ENCODE measurements around the gene AVPR1B. TPM values are rescaled to one million over a fixed set of nuclear protein-coding genes. Genes with fewer than 3 reads are reported as not detected.

AVPR1B gene
- total RNA-seq, 2 experiments from 2014 or later: not detected

DNA sequence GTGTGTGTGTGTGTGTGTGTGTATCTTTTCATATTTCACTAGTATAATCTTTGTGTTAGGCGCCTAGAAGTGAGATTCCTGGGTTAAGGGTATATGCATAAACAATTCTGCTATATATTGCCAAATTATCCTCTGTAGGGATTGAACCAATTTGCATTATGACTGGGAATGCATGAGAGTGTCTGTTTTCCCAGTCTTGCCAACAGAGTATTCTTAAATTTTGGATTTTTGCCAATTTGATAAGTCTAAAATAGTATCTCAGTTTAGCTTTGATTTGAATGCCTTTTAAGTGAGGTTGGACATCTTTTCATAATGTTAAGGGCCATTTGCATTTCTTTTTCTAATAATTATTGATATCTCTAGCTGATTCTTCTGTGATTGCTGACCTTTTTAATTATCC lies 8.2 kb upstream of the AVPR1B start:
- H3K27ac Mint-ChIP-seq: no peak overlapping the region
- H3K36me3 Mint-ChIP-seq: peaks cover 3% of the 10 kb centered on the region
- CTCF ChIA-PET: interaction anchor here (0.6 kb wide), 1 partner anchor 10 kb away, joined by 4 read pairs; no protein-coding TSS in a partner anchor
- peaks cover 12% of the 10 kb centered on the region for H3K9me3 Mint-ChIP-seq (ENCODE audit: low read depth)
- H3K27me3 Mint-ChIP-seq: peaks cover 63% of the 10 kb centered on the region
- no peak overlapping the region for H3K4me3 Mint-ChIP-seq
- DNase-seq: no peak
- no peaks in the 10 kb centered on the region for H3K4me1 Mint-ChIP-seq
- no peak for ATAC-seq

DNA sequence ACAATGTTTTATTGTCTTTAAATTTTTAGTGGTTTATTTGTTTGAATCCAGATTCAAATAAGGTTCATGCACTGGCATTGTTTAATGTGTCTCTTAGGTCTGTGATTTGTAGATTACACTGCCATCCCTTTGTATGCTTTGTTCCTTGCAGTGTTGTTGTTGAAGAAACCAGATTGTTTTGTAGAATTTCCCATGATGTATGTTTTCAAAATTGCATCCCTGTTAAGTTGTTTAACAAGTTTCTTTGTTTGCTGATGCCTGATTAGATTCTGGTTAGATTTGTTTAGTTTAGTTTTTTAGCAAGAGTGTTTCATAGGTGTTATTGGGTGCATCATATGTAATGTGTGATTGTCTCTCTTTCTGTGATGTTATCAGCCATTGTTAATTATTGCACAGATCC lies 5.5 kb upstream of the AVPR1B start:
- H3K4me1 Mint-ChIP-seq: peaks cover 2% of the 10 kb centered on the region
- H3K36me3 Mint-ChIP-seq: peaks cover 6% of the 10 kb centered on the region
- no peak overlapping the region for H3K27ac Mint-ChIP-seq
- ATAC-seq: no peak
- peaks cover 13% of the 10 kb centered on the region for H3K9me3 Mint-ChIP-seq (ENCODE audit: low read depth)
- DNase-seq: no peak
- peaks cover 67% of the 10 kb centered on the region for H3K27me3 Mint-ChIP-seq
- CTCF ChIA-PET: no interaction called here
- H3K4me3 Mint-ChIP-seq: no peak overlapping the region

DNA sequence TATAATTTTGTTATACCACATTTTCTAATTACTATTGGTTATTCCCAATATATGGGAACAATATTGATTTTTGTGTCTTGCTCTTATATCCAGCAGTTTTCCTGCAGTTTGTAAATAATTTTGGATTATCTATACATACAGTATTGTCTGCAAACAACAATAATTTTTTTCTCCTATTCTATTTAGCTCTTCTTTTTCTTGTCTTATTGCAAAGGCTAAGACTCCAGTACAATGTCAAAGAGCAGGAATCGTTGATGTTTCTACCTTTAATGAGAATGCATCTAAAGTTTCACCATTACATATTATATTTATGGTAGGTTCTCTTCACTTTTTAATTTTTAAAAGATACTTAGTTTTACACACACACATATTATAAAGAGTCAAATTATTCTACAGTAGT lies 4.1 kb upstream of the AVPR1B start:
- peaks cover 13% of the 10 kb centered on the region for H3K9me3 Mint-ChIP-seq (ENCODE audit: low read depth)
- DNase-seq: no peak
- CTCF ChIA-PET: interaction anchor here (1.0 kb wide), 1 partner anchor 90 kb away, joined by 3 read pairs; no protein-coding TSS in a partner anchor
- no peak for ATAC-seq
- H3K27me3 Mint-ChIP-seq: peaks cover 70% of the 10 kb centered on the region
- H3K4me3 Mint-ChIP-seq: no peak overlapping the region
- no peak overlapping the region for H3K27ac Mint-ChIP-seq
- H3K36me3 Mint-ChIP-seq: peaks cover 6% of the 10 kb centered on the region
- peaks cover 7% of the 10 kb centered on the region for H3K4me1 Mint-ChIP-seq

DNA sequence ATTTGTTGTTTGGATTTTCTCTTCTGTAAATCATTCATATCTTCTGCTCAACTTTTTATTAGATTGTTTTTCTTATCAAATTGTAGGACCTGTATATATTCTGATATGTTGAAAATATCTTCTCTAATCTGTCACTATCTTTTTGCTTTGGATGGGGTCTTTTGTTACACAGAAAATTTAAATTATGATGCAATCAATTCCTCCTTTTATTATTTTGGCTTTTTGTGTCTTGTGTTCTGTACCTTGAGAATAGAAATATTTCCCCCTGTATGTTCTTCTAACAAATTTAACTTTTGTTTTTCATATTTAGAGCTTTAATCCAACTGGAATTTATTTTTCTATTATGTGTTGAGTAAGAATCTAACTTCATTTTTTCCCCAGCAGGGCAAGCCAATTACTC lies 3.2 kb upstream of the AVPR1B start:
- no peak for DNase-seq
- no peak overlapping the region for H3K4me3 Mint-ChIP-seq
- H3K27me3 Mint-ChIP-seq: peaks cover 71% of the 10 kb centered on the region
- peaks cover 7% of the 10 kb centered on the region for H3K4me1 Mint-ChIP-seq
- CTCF ChIA-PET: interaction anchor here (1.5 to 1.6 kb wide), 2 partner anchors 14 to 15 kb away, joined by 3 to 4 read pairs; no protein-coding TSS in a partner anchor
- ATAC-seq: no peak
- peaks cover 6% of the 10 kb centered on the region for H3K36me3 Mint-ChIP-seq
- H3K27ac Mint-ChIP-seq: no peak overlapping the region
- peaks cover 13% of the 10 kb centered on the region for H3K9me3 Mint-ChIP-seq (ENCODE audit: low read depth)

DNA sequence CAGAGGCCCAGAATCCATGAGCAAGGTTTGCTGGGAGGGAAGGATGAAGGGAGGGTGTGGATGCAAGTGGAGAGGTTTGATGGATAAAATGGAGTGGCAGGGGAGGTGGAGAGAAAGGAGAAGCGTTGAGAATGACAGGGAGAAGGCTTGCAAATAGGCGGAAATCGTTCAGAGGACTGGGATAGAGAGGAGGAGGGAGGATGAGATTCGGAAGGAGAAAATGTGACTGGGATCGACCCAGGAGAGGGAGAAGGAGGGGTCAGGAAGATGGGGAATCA lies 376 bp downstream of the AVPR1B start:
- peaks cover 7% of the 10 kb centered on the region for H3K4me1 Mint-ChIP-seq
- H3K9me3 Mint-ChIP-seq (ENCODE audit: low read depth): peaks cover 8% of the 10 kb centered on the region
- peaks cover 6% of the 10 kb centered on the region for H3K36me3 Mint-ChIP-seq
- DNase-seq (no peak), ATAC-seq (no peak)
- CTCF ChIA-PET: no interaction called here
- peaks cover 62% of the 10 kb centered on the region for H3K27me3 Mint-ChIP-seq
- no peak overlapping the region for H3K4me3 Mint-ChIP-seq
- no peak overlapping the region for H3K27ac Mint-ChIP-seq

DNA sequence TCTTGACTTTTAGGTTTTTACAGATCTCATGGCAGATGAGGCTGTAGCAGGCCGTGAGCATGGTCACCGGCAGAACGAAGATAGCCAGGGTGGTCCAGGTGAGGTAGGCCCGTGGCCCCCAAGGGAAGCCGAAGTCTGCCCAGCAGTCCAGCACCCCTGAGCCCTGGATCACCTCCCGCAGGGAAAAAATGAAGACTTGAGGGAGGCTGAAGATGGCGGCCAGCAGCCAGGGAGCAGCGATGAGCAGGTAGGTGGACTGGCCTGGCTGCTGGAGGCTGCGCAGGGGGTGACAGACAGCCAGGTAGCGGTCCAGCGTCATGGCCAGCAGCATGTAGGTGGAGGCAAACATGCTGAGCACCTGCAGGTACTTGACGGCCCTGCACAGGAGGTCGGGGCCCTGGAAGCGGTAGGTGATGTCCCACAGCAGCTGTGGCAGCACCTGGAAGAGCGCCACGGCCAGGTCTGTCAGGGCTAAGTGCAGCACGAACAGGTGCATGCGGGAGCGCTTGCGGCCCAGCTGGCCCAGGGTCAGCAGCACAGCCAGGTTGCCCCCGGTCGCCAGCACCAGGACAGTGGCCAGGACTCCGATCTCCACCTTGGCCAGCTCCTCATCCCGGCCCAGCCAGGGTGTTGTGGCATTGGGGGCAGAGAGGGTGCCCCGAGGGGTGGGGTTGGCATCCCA lies 856 bp downstream of the AVPR1B start:
- no peak overlapping the region for H3K4me3 Mint-ChIP-seq
- ATAC-seq (no peak), DNase-seq (peak; percentile 16)
- H3K27ac Mint-ChIP-seq: no peak overlapping the region
- H3K27me3 Mint-ChIP-seq: peaks cover 59% of the 10 kb centered on the region
- CTCF ChIA-PET: no interaction called here
- peaks cover 7% of the 10 kb centered on the region for H3K4me1 Mint-ChIP-seq
- peaks cover 8% of the 10 kb centered on the region for H3K9me3 Mint-ChIP-seq (ENCODE audit: low read depth)
- peaks cover 6% of the 10 kb centered on the region for H3K36me3 Mint-ChIP-seq

DNA sequence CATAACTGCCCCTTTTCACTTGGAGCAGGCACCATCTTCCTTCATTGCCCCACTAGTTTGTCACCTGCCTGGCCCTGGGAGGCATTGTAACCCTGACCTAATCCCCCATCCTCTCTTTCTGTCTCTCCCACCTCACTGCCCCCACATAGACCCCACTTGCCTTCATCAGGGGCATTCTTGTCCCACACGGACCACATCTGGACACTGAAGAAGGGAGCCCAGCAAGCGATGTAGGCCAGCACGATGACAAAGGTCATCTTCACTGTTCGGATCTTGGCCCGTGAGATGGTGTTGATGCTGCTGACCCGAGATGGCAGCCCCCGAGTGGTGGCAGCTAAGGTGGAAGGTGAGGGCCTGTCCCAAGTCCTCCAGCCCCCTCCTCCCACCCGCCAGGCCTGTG lies 1.4 kb downstream of the AVPR1B start:
- Mint-ChIP-seq H3K9me3 (ENCODE audit: low read depth) (peaks cover 4% of the 10 kb centered on the region), H3K4me1 (peaks cover 7% of the 10 kb centered on the region), H3K4me3 (no peak overlapping the region), H3K27ac (no peak overlapping the region), H3K27me3 (peaks cover 56% of the 10 kb centered on the region), H3K36me3 (peaks cover 3% of the 10 kb centered on the region)
- ATAC-seq (no peak), DNase-seq (peak; percentile 9)
- CTCF ChIA-PET: interaction anchor here (1.0 to 1.5 kb wide), 2 partner anchors 10 to 324 kb away, joined by 4 to 5 read pairs; no protein-coding TSS in a partner anchor

DNA sequence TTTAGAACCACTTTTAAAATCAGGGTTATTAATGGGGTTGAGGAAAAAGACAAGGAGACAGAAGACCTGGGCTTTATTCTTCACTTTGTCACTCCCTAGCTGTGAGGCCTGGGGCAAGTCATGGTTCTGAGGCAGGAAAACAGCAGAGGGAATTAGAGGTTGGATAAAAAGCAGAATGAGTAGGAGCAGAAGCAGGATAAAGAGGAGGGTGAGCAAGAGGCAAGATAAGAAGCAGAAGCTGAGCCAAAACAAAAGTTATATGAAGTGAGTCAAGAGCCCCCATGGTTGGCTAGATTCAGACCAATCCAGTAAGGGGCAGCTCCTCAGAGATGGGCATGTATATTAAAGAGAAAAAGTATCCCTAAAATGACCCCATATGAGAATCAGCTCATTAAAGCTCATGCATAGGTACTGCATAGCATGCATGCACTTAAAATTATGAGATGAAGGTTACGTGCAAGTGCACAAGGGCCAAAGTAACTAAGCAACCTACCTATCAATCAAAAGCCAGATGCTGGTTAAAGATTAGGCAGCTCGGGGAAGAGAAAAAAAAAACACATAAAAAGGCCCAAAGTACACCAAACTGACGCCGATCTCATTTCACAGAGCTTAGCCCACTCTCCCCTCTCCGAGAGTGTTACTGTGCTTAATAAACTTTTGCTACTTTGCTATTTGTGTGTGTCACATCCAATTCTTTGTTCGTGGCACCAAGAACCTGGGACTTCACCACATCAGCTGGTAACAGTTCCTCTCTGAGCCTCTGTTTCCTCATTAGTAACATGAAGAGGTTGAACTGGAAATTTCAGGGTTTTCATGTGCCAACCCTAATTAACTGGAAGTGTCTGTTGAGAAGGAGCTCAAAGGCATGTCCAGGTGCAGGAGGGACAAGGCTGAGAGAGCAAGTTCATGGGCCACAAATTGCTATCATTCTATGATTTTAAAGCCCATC lies 2.2 kb downstream of the AVPR1B start:
- Mint-ChIP-seq H3K4me3 (no peak overlapping the region), H3K27ac (no peak overlapping the region), H3K4me1 (peaks cover 7% of the 10 kb centered on the region), H3K9me3 (ENCODE audit: low read depth) (no peaks in the 10 kb centered on the region), H3K27me3 (peaks cover 50% of the 10 kb centered on the region), H3K36me3 (peaks cover 3% of the 10 kb centered on the region)
- CTCF ChIA-PET: interaction anchor here (0.6 to 1.5 kb wide), 5 partner anchors 9 to 323 kb away, joined by 3 to 5 read pairs (median 4); no protein-coding TSS in a partner anchor
- ATAC-seq: no peak
- DNase-seq: peak; percentile 7

DNA sequence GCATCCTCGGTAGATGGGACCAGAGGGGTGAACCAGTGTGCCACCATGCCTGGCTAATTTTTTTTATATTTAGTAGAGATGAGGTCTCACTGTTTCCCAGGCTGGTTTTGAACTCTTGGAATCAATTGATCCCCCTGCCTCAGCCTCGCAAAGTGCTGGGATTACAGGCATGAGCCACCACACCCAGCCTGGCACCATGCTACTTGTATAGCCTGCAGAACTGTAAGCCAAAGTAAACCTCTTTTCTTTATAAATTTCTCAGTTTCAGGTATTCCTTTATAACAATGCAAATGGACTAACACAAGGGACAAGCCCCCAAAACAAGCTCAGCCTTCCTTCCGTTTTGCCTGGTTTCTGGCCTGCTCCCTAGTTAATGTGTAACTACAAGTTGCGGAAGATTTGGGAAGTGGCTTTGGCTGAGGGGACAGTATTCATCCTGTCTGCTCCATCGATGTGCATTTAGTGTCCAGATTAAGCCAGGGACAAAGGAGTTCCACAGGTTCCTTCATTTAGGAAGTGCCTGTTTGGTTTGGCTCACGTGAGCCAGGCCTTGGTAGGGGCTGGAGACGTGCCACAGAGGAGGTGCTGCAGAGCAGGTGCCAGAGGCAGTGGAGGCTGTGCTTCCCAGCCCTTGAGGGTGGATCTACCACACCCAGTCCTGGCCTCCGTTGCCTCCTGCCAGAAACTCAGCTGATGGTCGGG lies 4.4 kb downstream of the AVPR1B start:
- DNase-seq (peak; percentile 33), ATAC-seq (no peak)
- CTCF ChIA-PET: no interaction called here
- no peak overlapping the region for H3K4me3 Mint-ChIP-seq
- peaks cover 5% of the 10 kb centered on the region for H3K4me1 Mint-ChIP-seq
- H3K9me3 Mint-ChIP-seq (ENCODE audit: low read depth): no peaks in the 10 kb centered on the region
- H3K36me3 Mint-ChIP-seq: no peaks in the 10 kb centered on the region
- peaks cover 36% of the 10 kb centered on the region for H3K27me3 Mint-ChIP-seq
- no peak overlapping the region for H3K27ac Mint-ChIP-seq

DNA sequence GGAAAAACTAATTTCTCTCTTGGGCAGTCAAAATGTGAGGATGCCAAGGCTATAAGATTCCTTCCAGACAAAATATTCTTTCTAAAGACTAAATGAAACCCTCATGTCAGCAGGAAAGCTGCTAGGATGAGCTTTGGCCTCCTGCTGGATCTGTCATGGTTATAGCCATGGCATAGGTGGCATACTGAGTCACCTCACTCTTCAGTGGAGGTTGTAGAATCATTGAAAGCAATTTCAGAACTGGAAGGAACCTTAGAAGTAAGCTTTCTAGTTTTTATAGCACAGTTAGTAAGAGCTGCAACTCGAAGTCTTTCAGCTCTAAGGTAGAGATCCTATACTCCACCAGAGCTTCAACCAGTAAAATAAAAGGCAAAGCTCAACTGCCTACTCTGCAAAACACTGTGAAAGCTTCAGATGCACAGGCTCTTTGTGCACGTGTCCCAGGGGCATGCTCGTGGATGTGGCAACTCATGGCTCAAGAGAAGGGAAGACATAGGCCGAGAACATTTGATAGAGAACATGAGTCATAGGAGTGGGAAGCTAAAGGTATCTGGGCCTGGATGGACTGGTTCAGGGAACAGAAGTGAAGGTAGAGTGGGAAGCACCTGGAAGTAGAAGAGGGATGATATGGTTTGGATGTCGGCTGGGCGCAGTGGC lies 5.8 kb downstream of the AVPR1B start:
- Mint-ChIP-seq H3K4me1 (no peaks in the 10 kb centered on the region), H3K27me3 (peaks cover 30% of the 10 kb centered on the region), H3K9me3 (ENCODE audit: low read depth) (no peaks in the 10 kb centered on the region), H3K27ac (no peak overlapping the region), H3K4me3 (no peak overlapping the region), H3K36me3 (no peaks in the 10 kb centered on the region)
- DNase-seq (peak; percentile 23), ATAC-seq (no peak)
- CTCF ChIA-PET: interaction anchor here (0.8 to 11.6 kb wide), 3 partner anchors 80 to 134 kb away, joined by 3 to 129 read pairs (median 3); no protein-coding TSS in a partner anchor

DNA sequence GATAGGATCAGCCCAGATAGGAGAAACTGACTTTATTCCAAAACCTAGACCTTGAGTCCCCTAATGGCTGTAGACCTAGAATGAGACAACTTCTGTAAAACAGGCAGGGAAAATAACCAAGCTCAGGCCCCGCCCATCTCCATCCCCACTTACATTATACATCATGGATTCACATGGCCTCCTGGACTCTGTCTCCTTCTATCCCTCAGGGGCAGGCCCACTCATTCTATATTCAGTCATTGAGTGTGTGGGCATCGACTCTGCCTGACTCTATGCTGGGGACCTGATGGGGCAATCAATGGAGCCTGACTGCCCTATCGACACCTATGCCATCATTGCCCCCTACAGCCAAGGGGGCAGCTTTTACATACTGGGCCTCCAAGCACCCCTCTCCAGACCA lies 6.4 kb downstream of the AVPR1B start:
- H3K4me1 Mint-ChIP-seq: no peaks in the 10 kb centered on the region
- H3K4me3 Mint-ChIP-seq: no peak overlapping the region
- no peaks in the 10 kb centered on the region for H3K36me3 Mint-ChIP-seq
- H3K27ac Mint-ChIP-seq: no peak overlapping the region
- CTCF ChIA-PET: interaction anchor here (0.6 to 11.6 kb wide), 4 partner anchors 79 to 1352 kb away, joined by 3 to 129 read pairs (median 3); no protein-coding TSS in a partner anchor
- no peaks in the 10 kb centered on the region for H3K9me3 Mint-ChIP-seq (ENCODE audit: low read depth)
- peak; percentile 14 for DNase-seq
- H3K27me3 Mint-ChIP-seq: peaks cover 24% of the 10 kb centered on the region
- ATAC-seq: no peak

DNA sequence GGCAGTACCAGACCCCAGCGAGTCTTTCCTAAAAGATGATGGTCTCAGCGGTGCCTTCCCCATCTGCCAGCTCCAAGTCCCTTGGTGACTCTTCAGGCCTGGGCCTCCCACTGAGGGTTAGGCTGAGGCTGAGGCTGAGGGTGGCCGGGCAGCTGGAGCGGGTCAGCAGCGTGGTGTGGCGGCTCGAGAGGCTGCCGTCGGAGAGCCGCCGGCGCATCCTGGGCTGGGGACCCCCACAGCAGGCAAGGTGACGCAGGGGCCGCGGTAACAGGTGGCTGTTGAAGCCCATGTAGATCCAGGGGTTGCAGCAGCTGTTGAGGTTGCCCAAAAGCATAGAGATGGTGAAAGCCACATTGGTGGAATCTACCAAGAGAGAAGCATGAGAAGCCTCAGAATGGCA lies 7.0 kb downstream of the AVPR1B start:
- CTCF ChIA-PET: interaction anchor here (1.2 to 11.6 kb wide), 2 partner anchors 79 to 126 kb away, joined by 3 to 129 read pairs; no protein-coding TSS in a partner anchor
- Mint-ChIP-seq H3K4me1 (no peaks in the 10 kb centered on the region), H3K27ac (no peak overlapping the region), H3K4me3 (no peak overlapping the region), H3K36me3 (no peaks in the 10 kb centered on the region), H3K27me3 (peaks cover 18% of the 10 kb centered on the region), H3K9me3 (ENCODE audit: low read depth) (no peaks in the 10 kb centered on the region)
- DNase-seq: no peak
- ATAC-seq: no peak

DNA sequence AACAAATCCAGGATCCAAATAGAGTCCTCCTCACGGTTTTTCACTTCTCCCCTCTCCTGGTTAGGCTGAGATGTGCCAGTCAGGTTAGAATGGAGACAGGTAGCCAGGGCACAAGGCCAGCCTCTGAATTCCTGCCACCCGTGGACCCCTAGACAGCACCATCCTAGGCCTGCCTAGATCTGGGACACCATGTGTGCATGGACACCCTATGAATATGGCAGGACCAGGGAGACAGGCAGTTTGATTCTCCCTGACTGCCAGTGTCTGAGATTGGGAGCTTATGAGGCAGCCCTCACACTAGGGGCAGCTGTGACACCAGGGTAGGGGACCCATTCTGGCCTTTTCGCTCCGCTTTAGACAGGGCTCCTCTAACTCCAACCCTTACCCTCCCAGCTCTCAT lies 7.5 kb downstream of the AVPR1B start:
- no peak for ATAC-seq
- peaks cover 13% of the 10 kb centered on the region for H3K27me3 Mint-ChIP-seq
- DNase-seq: no peak
- H3K4me1 Mint-ChIP-seq: no peaks in the 10 kb centered on the region
- no peaks in the 10 kb centered on the region for H3K9me3 Mint-ChIP-seq (ENCODE audit: low read depth)
- H3K36me3 Mint-ChIP-seq: no peaks in the 10 kb centered on the region
- H3K27ac Mint-ChIP-seq: no peak overlapping the region
- H3K4me3 Mint-ChIP-seq: no peak overlapping the region
- CTCF ChIA-PET: interaction anchor here (1.2 to 11.6 kb wide), 2 partner anchors 78 to 126 kb away, joined by 3 to 129 read pairs; no protein-coding TSS in a partner anchor
